HuH-7 (cell line): ENCODE data around the gene SLC26A4.
"Not testable (repeated sequence)": the region's sequence is repeated elsewhere in the genome, so short reads cannot be mapped to it uniquely, and the experiment has no call there.

Experiments
- DNase-seq: peaks from one replicate; pipeline ENCODE4 v3.0.0; 2011; ENCODE audit warnings: low spot score

SLC26A4 gene

DNA sequence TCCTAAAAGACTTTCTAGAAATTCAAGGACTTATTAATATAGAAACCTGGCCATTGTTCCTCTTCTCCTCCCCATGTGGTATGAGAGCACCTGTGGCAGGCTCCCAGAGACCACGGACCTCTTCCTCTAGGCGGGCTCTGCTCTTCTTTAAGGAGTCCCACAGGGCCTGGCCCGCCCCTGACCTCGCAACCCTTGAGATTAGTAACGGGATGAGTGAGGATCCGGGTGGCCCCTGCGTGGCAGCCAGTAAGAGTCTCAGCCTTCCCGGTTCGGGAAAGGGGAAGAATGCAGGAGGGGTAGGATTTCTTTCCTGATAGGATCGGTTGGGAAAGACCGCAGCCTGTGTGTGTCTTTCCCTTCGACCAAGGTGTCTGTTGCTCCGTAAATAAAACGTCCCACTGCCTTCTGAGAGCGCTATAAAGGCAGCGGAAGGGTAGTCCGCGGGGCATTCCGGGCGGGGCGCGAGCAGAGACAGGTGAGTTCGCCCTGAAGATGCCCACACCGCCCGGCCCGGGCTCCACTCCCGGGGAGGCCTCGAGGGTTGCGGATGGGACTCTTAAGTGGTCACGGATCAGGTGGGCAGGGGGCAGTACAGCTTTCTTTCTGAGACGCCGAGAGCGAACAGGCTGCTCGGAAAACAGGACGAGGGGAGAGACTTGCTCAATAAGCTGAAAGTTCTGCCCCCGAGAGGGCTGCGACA is at the start of gene SLC26A4:
Gene SLC26A4, plus strand, starts transcription at position 448 of the 700 bp plus-strand sequence. CDS start 814 bp downstream, outside the sequence.
- DNase-seq, result no peak

DNA sequence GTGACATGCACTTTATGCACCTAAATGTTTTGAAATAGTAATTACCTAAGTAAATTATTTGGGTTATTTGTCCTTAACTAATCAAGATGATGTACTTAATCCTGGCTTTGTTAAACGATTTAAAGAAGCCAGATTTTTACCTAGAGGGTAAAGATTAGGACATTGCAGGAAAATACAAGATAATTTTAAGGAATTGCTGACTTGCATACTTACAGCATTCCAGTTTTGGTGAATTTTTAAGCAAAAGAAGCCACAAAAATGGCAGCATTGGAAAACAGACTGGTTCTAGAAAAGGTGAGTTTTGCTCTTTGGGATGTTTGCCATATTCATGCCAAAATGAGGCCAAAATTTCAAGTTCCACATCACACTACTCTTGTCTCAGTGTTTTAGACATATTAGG is 47.2 kb upstream of the SLC26A4 start:
- DNase-seq, result no peak

DNA sequence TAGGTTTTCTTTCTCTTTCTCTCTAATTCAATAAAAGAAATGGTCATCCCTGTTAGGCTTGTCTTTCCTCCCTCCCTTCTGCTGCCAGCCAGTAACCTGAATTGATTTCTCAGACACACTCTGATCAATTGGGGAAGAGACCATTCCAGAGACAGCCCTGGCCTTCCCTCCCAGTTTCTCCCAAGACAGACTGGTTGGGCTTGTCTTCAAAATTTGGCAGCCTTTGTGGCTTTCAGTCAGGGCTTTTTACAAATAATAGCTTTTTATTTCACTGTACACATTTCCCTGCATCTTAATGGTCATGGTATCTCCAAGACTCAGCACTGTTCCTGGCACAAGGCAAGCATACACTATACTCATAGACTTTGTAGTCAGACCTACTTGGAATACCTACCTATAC is 46.7 kb upstream of the SLC26A4 start:
- DNase-seq, result no peak

DNA sequence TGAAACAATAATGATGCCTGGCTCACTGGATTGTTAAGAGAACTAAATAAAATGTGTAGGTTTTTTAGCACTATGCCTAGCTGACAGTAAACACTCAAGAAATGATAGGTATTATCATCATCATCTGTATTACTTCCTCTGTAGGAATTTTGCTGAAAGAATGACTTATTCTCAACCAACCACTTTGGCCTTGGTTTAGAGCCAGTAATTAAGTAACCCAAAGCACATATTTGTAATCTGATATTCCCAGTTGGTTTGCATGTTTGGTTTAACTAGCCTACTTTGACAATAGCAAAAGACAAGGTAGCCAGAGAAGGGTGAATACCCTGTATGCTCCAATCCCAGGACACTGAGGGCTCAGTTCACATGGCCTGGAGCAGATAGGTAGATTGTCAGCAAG is 46.2 kb upstream of the SLC26A4 start:
- DNase-seq, result no peak

DNA sequence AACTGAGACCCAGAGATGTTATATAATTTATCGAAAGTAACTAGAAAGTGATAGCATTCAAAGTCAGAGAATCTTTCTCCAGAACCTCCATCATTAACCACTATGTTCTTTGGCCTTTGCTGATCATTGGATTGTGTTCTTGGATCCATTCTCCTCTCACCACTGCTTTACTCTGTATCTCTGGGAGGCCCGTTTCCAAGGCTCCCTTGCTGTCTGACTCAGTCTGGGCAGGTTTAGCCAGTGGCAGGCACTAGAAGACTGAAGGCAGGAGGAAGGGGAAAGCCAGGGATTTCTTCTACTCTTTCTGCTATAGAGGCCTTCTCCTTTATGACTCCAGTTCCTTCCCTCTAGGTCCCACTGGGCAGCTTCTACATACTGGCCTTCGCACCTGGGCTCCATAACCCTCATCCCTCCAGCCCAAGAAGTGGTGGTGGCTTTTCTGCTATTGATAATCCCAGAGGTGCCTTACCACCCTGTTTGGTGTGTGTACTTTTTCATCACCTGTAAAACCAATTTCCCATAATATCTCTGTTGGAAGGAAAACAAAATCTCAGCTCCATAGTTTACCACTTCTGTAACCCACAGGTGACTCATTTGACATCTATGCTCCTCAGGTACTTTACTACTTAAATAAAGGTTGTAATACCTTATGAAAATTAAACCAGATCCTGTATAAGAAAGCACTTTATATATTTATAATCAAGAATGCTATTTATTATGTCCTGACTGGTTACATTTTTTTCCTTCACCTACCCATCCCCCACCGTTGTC is 44.5 kb upstream of the SLC26A4 start:
- no peak for DNase-seq

DNA sequence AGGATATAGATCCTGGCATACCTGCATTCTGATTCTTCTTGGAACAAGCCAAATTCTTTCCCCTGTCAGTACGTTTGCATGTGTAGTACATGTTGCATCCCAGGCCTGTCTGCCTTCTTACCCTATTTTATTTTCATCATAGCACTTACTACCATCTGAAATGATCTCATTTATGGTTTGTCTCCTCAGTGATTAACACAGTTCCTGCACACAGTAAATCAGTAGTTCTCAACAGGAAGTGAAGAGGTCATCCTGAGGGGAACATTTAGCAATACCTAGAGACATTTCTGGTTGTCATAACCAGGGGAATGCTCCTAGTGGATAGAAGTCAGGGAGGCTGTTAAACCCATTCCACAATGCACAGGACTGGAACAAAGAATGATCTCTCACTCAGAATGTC is 38.2 kb upstream of the SLC26A4 start:
- DNase-seq, result peak; percentile 40

DNA sequence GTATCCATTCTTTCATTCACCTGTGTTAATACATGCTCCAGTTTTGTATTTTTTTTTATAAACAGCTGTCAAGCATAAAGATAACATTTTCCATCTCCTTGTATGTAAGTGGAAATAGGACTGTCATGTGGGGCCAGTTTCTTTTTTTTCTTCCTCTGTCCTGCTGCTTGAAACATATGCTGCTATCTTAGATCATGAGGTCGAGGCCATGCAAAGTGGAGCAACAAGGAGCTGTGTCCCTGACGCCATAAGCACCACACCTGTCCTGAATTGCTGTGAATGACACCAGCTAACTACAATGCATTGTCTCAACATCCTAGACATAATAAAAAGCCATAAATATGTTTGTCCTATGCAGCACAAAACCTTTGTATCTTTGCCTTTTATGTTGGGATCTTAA is 37.7 kb upstream of the SLC26A4 start:
- DNase-seq, result no peak

DNA sequence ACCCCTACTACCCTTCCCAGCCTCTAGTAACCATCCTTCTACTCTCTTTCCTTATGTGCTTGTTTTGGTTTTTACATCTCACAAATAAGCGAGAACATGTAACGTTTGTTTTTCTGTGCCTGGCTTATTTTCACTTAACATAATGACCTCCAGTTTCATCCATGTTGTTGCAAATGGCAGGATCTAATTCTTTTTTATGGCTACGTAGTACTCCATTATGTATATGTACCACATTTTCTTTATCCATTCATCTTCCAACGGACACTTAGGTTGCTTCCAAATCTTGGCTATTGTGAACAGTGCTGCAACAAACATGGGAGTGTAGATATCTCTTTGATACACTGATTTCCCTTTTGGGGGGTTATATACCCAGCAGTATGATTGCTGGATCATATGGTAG is 33.6 kb upstream of the SLC26A4 start:
- no peak for DNase-seq

DNA sequence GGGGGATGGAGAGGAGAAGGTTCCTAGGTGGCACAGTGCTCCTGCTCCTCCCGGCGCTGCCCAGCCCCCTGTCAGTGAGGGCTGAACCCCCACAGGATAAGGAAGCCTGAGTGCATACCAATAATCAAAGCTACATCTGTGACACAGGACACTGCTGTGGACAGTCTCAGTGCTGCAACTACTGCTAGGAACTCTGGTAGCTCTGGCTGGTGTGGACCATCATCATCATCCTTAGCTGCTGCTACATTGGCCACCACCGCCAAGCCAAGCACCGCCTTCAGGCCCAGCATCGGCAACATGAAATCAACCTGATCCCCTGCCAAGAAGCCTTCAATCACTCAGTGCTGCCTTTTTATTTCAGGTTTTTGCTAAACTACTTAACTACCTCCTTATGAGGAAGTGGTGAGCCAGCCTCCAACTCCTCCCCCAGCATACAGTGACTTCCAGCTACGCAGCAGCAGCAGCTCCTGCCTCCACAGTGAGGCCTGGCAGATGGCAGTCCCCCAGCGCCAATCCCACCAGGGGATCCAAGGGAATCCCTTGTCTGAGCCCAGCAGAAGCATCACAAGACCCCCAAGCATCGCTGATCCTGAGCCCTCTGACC is 32.1 kb upstream of the SLC26A4 start:
- DNase-seq, result no peak

DNA sequence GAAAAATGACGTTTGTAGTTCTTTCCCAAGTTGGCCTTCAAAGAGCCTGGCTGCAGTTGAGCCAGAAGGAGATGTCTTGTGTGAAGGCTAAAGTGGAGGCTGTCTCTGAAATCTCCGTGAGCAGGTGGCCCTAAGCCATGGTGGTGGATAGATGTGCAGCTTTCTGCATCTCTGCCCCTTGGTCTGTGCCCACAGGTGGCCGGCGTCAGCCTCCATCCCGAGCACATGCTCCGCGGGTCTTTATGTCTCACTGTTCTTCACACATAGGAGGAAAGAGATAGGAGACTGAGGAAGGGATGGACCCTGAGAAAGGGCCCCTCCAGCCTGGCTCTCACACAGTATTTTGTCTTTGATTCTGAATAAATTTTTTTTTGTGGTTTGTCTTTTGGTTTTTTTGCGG is 30.3 kb upstream of the SLC26A4 start:
- DNase-seq, result no peak

DNA sequence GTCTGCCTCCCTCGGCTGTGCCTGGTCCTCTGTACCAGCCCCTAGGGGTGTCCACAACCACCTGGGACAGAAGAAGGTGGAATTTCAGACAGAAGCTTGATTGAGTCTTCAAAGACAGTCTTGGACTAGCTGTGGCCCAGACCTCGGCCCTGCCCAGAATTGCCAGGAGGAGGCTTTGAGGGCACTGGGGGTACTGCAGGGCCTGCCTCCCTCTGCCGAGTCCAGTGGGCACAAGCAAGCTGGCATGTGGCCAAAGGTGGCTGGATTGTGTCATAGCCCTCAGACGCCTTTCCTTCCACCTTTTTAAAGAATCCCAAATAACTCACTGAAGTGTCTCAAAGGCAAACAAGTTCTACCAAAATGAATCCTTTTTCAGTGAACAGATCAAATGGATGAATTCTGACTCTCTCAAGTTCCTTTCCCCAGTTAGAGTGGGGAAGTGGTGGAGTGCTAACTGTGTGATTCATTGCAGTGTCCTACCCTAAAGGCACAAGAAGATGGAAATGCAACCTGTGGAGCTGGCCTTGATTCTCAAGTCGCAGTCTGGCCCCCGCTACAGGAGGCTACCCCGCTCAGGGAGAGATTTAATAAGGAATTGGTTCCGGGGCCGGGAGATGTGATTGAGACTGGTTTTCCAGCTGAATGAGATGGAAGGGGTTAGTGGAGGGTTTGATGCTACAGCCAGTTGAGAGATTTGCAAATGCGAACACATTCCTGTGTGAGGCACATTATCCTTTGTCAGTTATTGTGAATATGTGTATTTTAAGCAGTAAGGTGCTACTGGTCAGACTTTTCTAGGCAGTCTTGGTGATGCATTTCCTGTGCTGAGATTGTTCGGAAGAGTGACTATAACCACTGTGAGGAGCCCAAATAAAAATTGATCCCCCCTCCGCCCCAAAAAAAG is 28.8 kb upstream of the SLC26A4 start:
- no peak for DNase-seq

DNA sequence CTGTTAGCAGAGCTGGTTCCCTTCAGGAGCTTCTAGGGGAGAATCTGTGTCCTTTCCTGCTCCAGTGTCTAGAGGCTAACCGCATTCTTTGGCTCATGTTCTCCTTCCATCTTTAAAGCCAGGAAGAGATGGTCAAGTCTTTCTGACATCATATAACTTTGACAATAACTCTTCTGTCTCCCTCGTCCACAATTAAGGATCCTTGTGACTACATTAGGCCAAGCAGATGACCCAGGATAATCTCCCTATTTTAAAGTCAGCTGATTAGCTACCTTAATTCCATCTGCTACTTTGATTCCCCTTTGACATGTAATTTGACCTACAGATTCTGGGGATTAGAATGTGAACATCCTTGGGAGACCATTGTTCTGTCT is 28.1 kb upstream of the SLC26A4 start:
- DNase-seq, result no peak

DNA sequence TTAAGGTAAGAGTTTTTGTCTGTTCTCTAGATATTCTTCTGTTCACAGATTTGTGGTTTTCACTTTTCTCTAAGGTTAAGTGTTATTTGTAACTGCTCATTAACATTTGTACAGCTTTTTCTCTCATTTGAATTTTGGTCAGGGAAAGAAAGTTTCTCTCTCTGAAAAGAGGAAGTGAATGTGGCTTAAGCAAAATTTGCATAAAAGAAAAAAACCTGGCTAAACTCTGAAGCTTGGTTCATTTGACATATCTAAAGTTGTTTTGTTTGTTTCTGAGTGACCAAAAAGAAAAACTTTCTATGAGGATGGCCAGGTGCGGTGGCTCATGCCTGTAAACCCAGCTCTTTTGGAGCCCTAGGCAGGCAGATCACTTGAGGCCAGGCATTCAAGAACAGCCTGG is 22.0 kb upstream of the SLC26A4 start:
- no peak for DNase-seq

DNA sequence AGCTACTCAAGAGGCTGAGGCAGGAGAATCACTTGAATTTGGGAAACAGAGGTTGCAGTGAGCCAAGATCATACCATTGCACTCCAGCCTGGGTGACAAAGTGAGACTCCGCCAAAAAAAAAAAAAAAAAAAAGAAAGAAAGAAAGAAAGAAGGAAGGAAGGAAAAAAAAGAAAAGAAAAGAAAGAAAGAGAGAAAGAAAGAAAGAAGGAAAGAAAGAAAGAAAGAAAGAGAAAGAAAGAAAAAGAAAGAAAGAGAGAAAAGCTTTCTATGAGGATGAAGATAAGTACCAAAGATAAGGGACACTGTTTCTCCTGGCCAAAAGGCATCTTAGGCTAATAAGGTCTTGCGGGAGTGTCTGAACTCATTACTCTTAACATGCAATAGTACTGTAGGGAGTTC is 21.6 kb upstream of the SLC26A4 start:
- not testable (repeated sequence) for DNase-seq

DNA sequence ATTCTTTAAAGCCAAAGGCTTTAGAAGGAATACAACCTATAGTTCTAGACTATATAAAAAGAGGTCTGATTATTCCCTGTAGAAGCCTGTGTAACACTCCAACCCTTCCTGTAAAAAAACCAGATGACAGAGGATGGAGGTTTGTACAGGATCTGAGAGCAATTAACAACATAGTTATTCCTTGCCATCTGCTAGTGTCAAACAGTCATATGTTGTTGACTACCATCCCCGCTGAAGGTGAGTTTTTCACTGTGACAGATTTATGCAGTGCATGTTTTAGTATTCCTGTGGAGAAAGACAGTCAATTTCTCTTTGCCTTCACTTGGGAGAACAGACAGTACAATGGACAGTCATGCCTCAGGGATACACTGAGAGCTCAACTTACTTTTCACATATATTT is 19.0 kb upstream of the SLC26A4 start:
- DNase-seq, result no peak

DNA sequence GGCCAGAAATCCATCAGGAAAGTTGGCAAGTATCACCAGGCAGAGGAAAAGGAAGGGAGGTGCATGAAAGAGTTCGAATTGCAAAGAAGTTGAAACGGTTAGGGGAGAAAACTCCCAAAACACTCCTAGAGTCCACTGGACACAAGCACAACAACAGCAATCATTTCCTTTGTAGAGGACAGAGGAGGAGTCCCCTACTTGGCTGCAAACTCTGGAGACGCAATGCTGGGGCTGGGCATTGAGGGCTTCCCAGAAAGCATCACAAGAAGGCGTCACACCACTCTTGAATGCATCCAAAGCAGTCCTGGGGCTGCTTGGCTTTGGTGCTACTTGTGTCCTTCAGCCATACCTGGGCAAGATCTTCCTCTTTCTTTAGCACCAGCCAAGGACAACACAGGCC is 18.1 kb upstream of the SLC26A4 start:
- DNase-seq, result no peak

DNA sequence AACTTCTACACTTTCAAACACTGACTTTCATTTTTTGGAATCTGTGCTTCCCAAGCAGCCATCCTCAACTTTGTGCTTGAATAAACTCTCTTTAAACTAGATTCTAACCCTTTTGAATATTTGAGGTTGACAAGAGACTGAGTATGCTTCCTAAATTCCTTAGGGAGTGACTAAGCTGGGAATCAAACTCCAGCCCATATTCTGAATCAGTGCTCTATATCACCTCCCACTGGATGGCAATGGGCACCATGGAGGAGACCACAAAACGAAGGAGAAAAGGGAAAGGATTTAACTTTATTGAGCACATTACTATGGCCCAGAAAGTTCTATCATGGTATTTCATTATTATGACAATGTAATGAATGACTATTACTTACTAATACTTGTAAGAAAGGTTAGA is 17.2 kb upstream of the SLC26A4 start:
- no peak for DNase-seq

DNA sequence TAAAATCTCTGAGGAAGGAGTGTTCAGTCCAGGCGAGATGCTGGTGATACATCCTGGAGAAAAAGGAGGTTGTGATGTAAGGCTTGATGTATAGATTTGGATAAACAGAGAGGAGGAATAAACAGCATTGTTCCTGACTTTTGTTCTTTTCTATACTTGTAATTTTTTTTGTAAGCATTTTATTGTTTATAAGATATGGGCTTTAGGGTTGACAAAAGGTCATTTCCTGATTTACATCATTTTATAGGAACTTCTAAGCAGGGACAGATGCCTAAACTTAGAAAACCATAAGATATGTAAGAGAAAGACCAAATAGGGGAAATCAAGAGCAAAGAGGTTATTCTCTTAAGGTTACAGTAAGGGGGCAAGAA is 16.7 kb upstream of the SLC26A4 start:
- no peak for DNase-seq

DNA sequence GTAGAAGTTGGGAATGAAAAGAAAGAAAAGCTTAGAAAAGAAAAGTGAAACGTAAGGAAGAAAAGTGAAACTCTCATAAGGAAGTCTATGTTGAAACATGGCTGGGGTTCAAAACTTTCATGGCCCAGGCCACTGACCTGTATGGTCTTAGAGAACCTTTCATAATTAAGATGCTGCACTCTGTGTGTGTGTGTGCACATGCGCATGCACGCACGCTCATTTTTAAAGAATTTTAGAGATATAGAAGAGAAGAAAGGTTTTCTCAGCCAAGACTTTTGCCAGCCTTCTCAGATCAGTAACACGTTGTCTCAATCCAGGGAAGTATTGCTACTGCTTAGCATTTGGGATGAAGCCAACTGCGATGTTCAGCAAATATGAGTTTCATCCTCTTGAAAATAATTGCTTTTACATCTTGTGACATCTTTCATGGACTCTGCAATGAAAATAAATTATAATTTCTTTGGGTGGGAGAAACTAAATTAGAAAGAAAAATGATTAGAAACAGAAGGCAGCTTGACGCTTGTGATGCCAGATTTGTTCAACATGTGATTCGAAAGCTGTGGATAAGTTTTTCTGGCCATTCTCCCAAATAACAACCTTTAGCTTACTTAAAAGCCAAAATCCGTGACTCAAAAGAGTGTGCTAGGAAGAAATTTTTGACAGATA is 16.2 kb upstream of the SLC26A4 start:
- DNase-seq, result no peak

DNA sequence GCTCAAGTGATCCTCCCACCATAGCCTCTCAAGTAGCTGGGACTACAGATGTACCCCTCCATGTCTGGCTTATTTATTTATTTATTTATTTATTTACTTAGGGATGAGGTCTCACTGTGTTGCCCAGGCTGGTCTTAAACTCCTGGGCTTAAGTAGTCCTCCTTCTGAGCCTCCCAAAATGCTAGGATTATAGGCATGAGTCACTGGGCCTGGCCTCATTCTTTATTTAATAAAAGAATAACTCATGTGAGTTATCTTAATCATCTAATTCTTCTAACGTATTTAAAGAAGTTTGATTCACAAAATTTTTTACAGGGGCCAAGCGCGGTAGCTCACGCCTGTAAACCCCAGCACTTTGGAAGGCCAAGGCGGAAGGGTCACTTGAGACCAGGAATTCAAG is 8.0 kb upstream of the SLC26A4 start:
- no peak for DNase-seq

DNA sequence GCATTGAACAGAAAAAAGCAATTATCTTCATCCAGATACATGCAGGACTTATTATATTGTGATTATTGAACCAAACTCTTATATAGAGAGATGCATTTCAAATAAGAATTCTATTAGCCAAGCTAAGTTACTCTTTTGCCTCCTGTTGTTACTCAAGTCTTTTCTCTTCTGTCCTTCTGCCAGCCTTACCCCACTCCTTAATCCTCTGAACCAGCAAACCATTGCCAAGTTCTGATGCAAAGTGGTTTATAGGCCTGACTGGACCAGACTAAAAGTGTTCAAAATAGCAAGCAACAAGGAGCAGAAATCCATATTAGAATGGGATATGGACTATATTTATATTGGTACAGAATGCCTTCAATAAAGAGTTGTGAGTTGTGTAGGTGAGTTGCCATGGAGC is 2.2 kb upstream of the SLC26A4 start:
- DNase-seq, result no peak

DNA sequence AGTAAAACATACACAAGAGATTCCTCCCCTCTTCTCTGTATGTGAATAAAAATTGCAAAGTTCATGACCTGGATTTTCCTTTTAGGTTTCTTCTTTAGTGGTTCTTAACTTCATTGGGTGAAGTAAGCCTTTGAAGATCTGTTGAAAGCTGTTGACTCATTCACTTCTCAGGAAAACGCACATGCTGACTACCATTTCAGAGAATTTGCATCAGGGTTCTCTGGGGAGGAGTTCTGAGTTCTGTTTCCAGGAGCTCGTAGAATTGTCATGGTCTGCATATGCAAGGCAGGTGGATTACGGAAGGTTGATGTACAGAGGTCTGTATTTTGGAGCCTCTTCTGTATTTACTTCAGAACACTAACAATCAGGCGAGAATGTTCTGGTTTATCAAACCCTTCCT is 962 bp upstream of the SLC26A4 start:
- DNase-seq, result no peak
